CD4-positive, alpha-beta T cell (primary cell): ENCODE measurements around the gene SLC22A13. TPM values are rescaled to one million over a fixed set of nuclear protein-coding genes. Genes with fewer than 3 reads are reported as not detected.

Source experiments
- ATAC-seq: fragments of 200-7000 bp; cut with Tn5 transposase; one replicate; pipeline ENCODE4 v1.10.0; 2022; ENCODE audit warnings: mild to moderate bottlenecking; ENCODE audit not compliant: poor library complexity
- CTCF ChIA-PET: fragments of 350-600 bp; sonication (Branson Sonifier 250); formaldehyde crosslinking; loops from one replicate; lab custom pipeline; 2021; ENCODE audit warnings: antibody characterized with exemption, inconsistent platforms; lab: Charles Lee
- POLR2A ChIA-PET: fragments of 350-600 bp; sonication (Branson Sonifier 250); formaldehyde crosslinking; loops from one replicate; lab custom pipeline; 2021; ENCODE audit warnings: antibody characterized with exemption, inconsistent platforms; lab: Charles Lee
- DNase-seq, 14 experiments: peaks; one replicate each; pipeline ENCODE4 v3.0.0-alpha.2; 2013 to 2020; ENCODE audit warnings: mixed read lengths in 2 of 14
- H3K27ac ChIP-seq, 2 donors: one replicate each; pipeline versions ENCODE4 v1.5.1 to v1.7.0; 2013; ENCODE audit warnings: low read length in 2 of 2, low read depth in 1 of 2, mild to moderate bottlenecking in 1 of 2
- H3K27me3 ChIP-seq, 2 experiments: 1 replicate in 1 of 2; 2 replicates in 1 of 2; pipeline versions ENCODE4 v1.6.1 to v1.7.0; 2013; ENCODE audit warnings: low read length in 2 of 2, control low read depth in 1 of 2, mild to moderate bottlenecking in 1 of 2, moderate library complexity in 1 of 2; ENCODE audit not compliant: insufficient read depth in 2 of 2, control insufficient read depth in 1 of 2
- H3K36me3 ChIP-seq: one replicate; pipeline ENCODE4 v1.6.1; 2013; ENCODE audit warnings: low read length, control low read depth; ENCODE audit not compliant: insufficient read depth
- H3K4me1 ChIP-seq: one replicate; pipeline ENCODE4 v1.6.1; 2013; ENCODE audit warnings: low read length, control low read depth; ENCODE audit not compliant: insufficient read depth
- H3K4me3 ChIP-seq: one replicate; pipeline ENCODE4 v1.5.1; 2013; ENCODE audit warnings: mild to moderate bottlenecking, low read length, moderate library complexity
- H3K9me3 ChIP-seq, 2 experiments: 1 replicate in 1 of 2; 2 replicates in 1 of 2; pipeline versions ENCODE4 v1.6.1 to v1.7.0; 2013; ENCODE audit warnings: low read length in 2 of 2, mild to moderate bottlenecking in 2 of 2, control low read depth in 1 of 2, moderate library complexity in 1 of 2; ENCODE audit not compliant: control insufficient read depth in 1 of 2, insufficient read depth in 1 of 2
- H3K27ac Mint-ChIP-seq: one replicate; pipeline ENCODE4 v1.8.0; 2020; ENCODE audit warnings: mixed read lengths
- H3K27me3 Mint-ChIP-seq: one replicate; pipeline ENCODE4 v1.8.0; 2021; ENCODE audit warnings: mixed read lengths
- H3K36me3 Mint-ChIP-seq: one replicate; pipeline ENCODE4 v1.8.0; 2021; ENCODE audit warnings: low read depth, mixed read lengths
- H3K4me1 Mint-ChIP-seq: one replicate; pipeline ENCODE4 v1.8.0; 2021; ENCODE audit warnings: low read depth, mixed read lengths
- H3K4me3 Mint-ChIP-seq: one replicate; pipeline ENCODE4 v1.8.0; 2020; ENCODE audit warnings: mild to moderate bottlenecking, mixed read lengths
- H3K9me3 Mint-ChIP-seq: one replicate; pipeline ENCODE4 v1.8.0; 2020; ENCODE audit warnings: mixed read lengths
- CTCF ChIP-seq: fragments of 200-600 bp; IDR thresholded peaks from one replicate; pipeline ENCODE4 v1.8.0; 2022; ENCODE audit warnings: antibody characterized with exemption, mild to moderate bottlenecking
- intact Hi-C, 2 experiments: fragments of 100-400 bp; cut with DNase I in 1 of 2; cut with micrococcal nuclease in 1 of 2; formaldehyde crosslinking; loops; one replicate each; pipeline versions ENCODE4 v1.15.1 to v1.9.0; 2023 to 2025; cut with DNase I, micrococcal nuclease
- polyA plus RNA-seq, 2 donors: library from polyadenylated mRNA; unstranded; fragments of 120-200 nt; gene quantifications; one replicate each; pipeline ENCODE4 v1.2.1, GENCODE V29; 2013
- total RNA-seq, 174 experiments: library from RNA in 2 of 174; stranded (reverse) in 2 of 174; gene quantifications; one replicate each; pipeline ENCODE4 v1.2.3 and lab custom pipeline; 2021 to 2026

The SLC22A13 gene, protein sequence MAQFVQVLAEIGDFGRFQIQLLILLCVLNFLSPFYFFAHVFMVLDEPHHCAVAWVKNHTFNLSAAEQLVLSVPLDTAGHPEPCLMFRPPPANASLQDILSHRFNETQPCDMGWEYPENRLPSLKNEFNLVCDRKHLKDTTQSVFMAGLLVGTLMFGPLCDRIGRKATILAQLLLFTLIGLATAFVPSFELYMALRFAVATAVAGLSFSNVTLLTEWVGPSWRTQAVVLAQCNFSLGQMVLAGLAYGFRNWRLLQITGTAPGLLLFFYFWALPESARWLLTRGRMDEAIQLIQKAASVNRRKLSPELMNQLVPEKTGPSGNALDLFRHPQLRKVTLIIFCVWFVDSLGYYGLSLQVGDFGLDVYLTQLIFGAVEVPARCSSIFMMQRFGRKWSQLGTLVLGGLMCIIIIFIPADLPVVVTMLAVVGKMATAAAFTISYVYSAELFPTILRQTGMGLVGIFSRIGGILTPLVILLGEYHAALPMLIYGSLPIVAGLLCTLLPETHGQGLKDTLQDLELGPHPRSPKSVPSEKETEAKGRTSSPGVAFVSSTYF
- under 1 TPM; 0.19 to 0.22 TPM for total RNA-seq
- 0.14 TPM for polyA plus RNA-seq (2013, experiment 1 of 2)
- 0.20 TPM for polyA plus RNA-seq (2013, experiment 2 of 2)
- total RNA-seq (lab: John Stamatoyannopoulos, UW), result 0 to 2.4 (median 0.33) reads per million in 172 experiments

- H3K36me3 ChIP-seq, result no peaks in the 10 kb centered on the region
- H3K27ac ChIP-seq, result no peak within 1 kb of the TSS
- no peak for TF ChIP-seq CTCF
- H3K27me3 ChIP-seq, result no peaks in the 10 kb centered on the region
- H3K4me1 ChIP-seq, result peaks cover 7% of the 10 kb centered on the region
- POLR2A ChIA-PET, result no interaction called here
- no peaks in the 10 kb centered on the region for H3K9me3 ChIP-seq
- Mint-ChIP-seq H3K27ac (no peak within 1 kb of the TSS), H3K4me3 (no peak within 1 kb of the TSS), H3K27me3 (no peaks in the 10 kb centered on the region), H3K36me3 (no peaks in the 10 kb centered on the region), H3K9me3 (no peaks in the 10 kb centered on the region), H3K4me1 (peaks cover 35% of the 10 kb centered on the region)
- no peak within 1 kb of the TSS for H3K4me3 ChIP-seq
- intact Hi-C loops, result no loop called here
- no peak for DNase-seq
- CTCF ChIA-PET, result no interaction called here
- no peak for ATAC-seq
Observed at GRCh38 chr3:38265604-38266307, at the start of gene SLC22A13. Gene SLC22A13 (plus strand): TSS chr3:38265812. CDS start chr3:38265861, 49 bp downstream.

- Mint-ChIP-seq H3K36me3 (peaks cover 69% of the 10 kb centered on the region), H3K27me3 (no peaks in the 10 kb centered on the region), H3K4me1 (no peaks in the 10 kb centered on the region), H3K27ac (no peak overlapping the region), H3K9me3 (no peaks in the 10 kb centered on the region), H3K4me3 (no peak overlapping the region)
- TF ChIP-seq CTCF, result no peak
- Histone ChIP-seq H3K4me3 (no peak overlapping the region), H3K9me3 (no peaks in the 10 kb centered on the region), H3K36me3 (peaks cover 35% of the 10 kb centered on the region), H3K27me3 (no peaks in the 10 kb centered on the region), H3K27ac (no peak overlapping the region), H3K4me1 (no peaks in the 10 kb centered on the region)
- no peak for ATAC-seq
- no peak for DNase-seq
- intact Hi-C loops, result loop anchor here in 1 of 2 experiments (10.0 kb wide), 1 partner anchor 85 kb away; the partner anchor contains the start of genes ACAA1 and MYD88
- POLR2A ChIA-PET, result no interaction called here
- CTCF ChIA-PET, result no interaction called here
Observed at GRCh38 chr3:38219609-38220197, 45.9 kb upstream of the SLC22A13 start.

DNA sequence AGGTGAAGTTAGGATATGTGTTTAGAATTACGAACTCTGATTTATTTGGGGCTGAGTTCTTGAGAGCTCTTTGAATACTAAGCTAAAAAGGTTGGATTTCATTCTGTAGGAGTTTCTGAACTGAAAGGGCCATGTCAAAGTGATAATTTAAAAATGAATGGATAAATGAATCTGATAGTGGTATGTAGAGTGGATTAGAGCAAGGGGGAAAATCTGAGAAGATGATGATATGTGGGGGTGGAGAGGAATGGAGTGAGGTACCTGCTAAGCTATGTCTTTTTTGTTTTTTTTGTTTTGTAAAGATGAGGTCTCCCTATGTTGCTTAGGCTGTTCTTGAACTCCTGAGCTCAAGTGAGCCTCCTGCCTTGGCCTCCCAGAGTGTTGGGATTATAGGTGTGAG, 44.6 kb upstream of the SLC22A13 start:
- no peak overlapping the region for H3K27ac ChIP-seq
- H3K4me3 ChIP-seq, result no peak overlapping the region
- no peaks in the 10 kb centered on the region for H3K9me3 ChIP-seq
- Mint-ChIP-seq H3K9me3 (no peaks in the 10 kb centered on the region), H3K27me3 (no peaks in the 10 kb centered on the region), H3K4me3 (no peak overlapping the region), H3K36me3 (peaks cover 81% of the 10 kb centered on the region), H3K27ac (no peak overlapping the region), H3K4me1 (no peaks in the 10 kb centered on the region)
- DNase-seq, result no peak
- ATAC-seq, result no peak
- H3K4me1 ChIP-seq, result no peaks in the 10 kb centered on the region
- intact Hi-C loops, result no loop called here
- no peak for TF ChIP-seq CTCF
- POLR2A ChIA-PET, result no interaction called here
- CTCF ChIA-PET, result no interaction called here
- H3K27me3 ChIP-seq, result no peaks in the 10 kb centered on the region
- peaks cover 46% of the 10 kb centered on the region for H3K36me3 ChIP-seq
